Measurements from ENCODE around the gene MCEMP1. TPM values are rescaled to one million over a fixed set of nuclear protein-coding genes. Genes with fewer than 3 reads are reported as not detected.

The MCEMP1 gene
- total and polyA plus RNA-seq, 2 experiments from 2014 or later = not detected

- H3K4me1 ChIP-seq (ENCODE audit: insufficient read depth) = 0 out of 2 replicates have a peak, but pooled peaks cover 4% of the 10 kb centered on the region
- DNase-seq (ENCODE audit: low spot score) = no peak
- no peak overlapping the region for H3K27ac Mint-ChIP-seq
Measured at GRCh38 chr19:7699417-7700401, 22.8 kb downstream of the MCEMP1 start.

DNA sequence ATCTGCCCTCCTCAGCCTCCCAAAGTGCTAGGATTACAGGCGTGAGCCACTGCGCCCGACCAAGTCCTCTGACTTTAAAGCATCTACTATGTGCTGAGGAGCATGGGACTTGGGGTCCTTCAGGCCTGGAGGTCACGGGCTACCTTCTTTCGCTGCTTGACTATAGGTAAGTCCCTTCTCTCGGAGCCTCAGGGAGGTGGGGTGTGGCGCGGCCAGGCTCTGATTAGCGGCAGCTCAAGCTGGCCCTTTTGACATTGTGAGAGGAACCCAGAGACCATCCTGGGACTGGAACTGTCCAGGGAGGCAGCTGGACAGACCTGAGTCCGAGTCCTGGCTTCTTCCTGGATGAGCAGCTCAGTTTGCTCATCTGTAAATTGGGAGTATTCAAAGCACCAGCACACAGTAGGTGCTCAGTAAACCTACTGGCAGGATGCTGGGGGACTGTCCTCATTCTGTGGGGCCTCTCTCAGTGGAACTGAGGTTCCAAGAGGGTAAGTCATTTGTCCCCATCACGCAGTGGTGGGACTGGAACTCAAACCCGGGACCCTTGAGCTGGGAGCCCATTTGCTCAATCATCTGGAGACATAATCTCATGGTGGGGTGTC, 24.3 kb downstream of the MCEMP1 start:
- H3K4me2 ChIP-seq = no peak overlapping the region

More at GRCh38 chr19:7699417-7700401, 22.8 kb downstream of the MCEMP1 start:
- Histone ChIP-seq H3K27ac (ENCODE audit: low read depth) (no peak overlapping the region), H3K4me3 (no peak overlapping the region), H4K20me1 (replicated peaks; ENCODE audit: insufficient read depth) (no peaks in the 10 kb centered on the region), H3K27me3 (ENCODE audit: insufficient read depth) (no peaks in the 10 kb centered on the region), H3K4me2 (no peak overlapping the region), H3K36me3 (ENCODE audit: insufficient read depth) (no peaks in the 10 kb centered on the region), H3K79me2 (replicated peaks; ENCODE audit: insufficient read depth) (no peaks in the 10 kb centered on the region), H3F3A (replicated peaks; ENCODE audit: low read depth) (no peaks in the 10 kb centered on the region), H2AFZ (peak overlapping the region; percentile 84; the same call in 1 of the 2 replicates), H3K9me2 (ENCODE audit: insufficient read depth) (no peaks in the 10 kb centered on the region)
- Mint-ChIP-seq H3K27me3 (ENCODE audit: insufficient read depth, low read depth, poor library complexity) (peaks cover 7% of the 10 kb centered on the region), H3K36me3 (ENCODE audit: low read depth) (no peaks in the 10 kb centered on the region; the same call in 2 of the 3 replicates), H3K4me1 (peaks cover 26% of the 10 kb centered on the region), H3K9me3 (no peaks in the 10 kb centered on the region; the same call in 2 of the 3 replicates), H3K4me3 (no peak overlapping the region)
- no peak for ATAC-seq
- no peak for TF ChIP-seq ZNF331 (CRISPR knock-in tag; IDR thresholded peaks at IDR 0.05; ENCODE audit: low read depth)

GRCh38 chr19:7701654-7702457, 25.0 kb downstream of the MCEMP1 start, which contains the start of gene FCER2:
Gene FCER2 (minus strand): TSS chr19:7702131. CDS start chr19:7699760, 2,371 bp downstream.
- peaks cover 23% of the 10 kb centered on the region for H3K4me1 Mint-ChIP-seq
- no peak within 1 kb of the TSS for H3K27ac ChIP-seq (ENCODE audit: low read depth)
- no peak within 1 kb of the TSS for H3K27ac Mint-ChIP-seq
- no peaks in the 10 kb centered on the region; the same call in 2 of the 3 replicates for H3K9me3 Mint-ChIP-seq
- H3K4me3 ChIP-seq = no peak within 1 kb of the TSS
- H3K9me2 ChIP-seq (ENCODE audit: insufficient read depth) = no peaks in the 10 kb centered on the region
- no peaks in the 10 kb centered on the region for H3F3A ChIP-seq (replicated peaks; ENCODE audit: low read depth)
- no peak within 1 kb of the TSS for H2AFZ ChIP-seq
- H3K79me2 ChIP-seq (replicated peaks; ENCODE audit: insufficient read depth) = no peaks in the 10 kb centered on the region
- ATAC-seq (no peak), DNase-seq (ENCODE audit: low spot score) (no peak)
- no peaks in the 10 kb centered on the region; the same call in 2 of the 3 replicates for H3K36me3 Mint-ChIP-seq (ENCODE audit: low read depth)
- no peaks in the 10 kb centered on the region for H3K36me3 ChIP-seq (ENCODE audit: insufficient read depth)
- H4K20me1 ChIP-seq (replicated peaks; ENCODE audit: insufficient read depth) = no peaks in the 10 kb centered on the region
- no peak within 1 kb of the TSS for H3K4me3 Mint-ChIP-seq
- H3K4me2 ChIP-seq = no peak within 1 kb of the TSS
- no peaks in the 10 kb centered on the region for H3K27me3 ChIP-seq (ENCODE audit: insufficient read depth)
- H3K27me3 Mint-ChIP-seq (ENCODE audit: insufficient read depth, low read depth, poor library complexity) = peaks cover 12% of the 10 kb centered on the region
- H3K4me1 ChIP-seq (ENCODE audit: insufficient read depth) = 0 out of 2 replicates have a peak, but pooled peaks cover 4% of the 10 kb centered on the region
- TF ChIP-seq EZH2 (IDR thresholded peaks at IDR 0.05; ENCODE audit: low read depth, unreplicated experiment) = no peak
- no peak for TF ChIP-seq CTCF (conservative IDR thresholded peaks at IDR 0.05; ENCODE audit: low read depth in 2 of 2)
- TF ChIP-seq EZH2phosphoT487 (IDR thresholded peaks at IDR 0.05; ENCODE audit: unreplicated experiment) = no peak
- TF ChIP-seq, protein P1, sequence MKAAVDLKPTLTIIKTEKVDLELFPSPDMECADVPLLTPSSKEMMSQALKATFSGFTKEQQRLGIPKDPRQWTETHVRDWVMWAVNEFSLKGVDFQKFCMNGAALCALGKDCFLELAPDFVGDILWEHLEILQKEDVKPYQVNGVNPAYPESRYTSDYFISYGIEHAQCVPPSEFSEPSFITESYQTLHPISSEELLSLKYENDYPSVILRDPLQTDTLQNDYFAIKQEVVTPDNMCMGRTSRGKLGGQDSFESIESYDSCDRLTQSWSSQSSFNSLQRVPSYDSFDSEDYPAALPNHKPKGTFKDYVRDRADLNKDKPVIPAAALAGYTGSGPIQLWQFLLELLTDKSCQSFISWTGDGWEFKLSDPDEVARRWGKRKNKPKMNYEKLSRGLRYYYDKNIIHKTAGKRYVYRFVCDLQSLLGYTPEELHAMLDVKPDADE (IDR thresholded peaks at IDR 0.05) = no peak
- no peak for TF ChIP-seq CREB1 (CRISPR knock-in tag; IDR thresholded peaks at IDR 0.05; ENCODE audit: low read depth)
- TF ChIP-seq ZNF114 (CRISPR knock-in tag; IDR thresholded peaks at IDR 0.05) = no peak
- TF ChIP-seq STAT1 (IDR thresholded peaks at IDR 0.05; ENCODE audit: unreplicated experiment) = no peak
- no peak for TF ChIP-seq POLR2AphosphoS5 (IDR thresholded peaks at IDR 0.05; ENCODE audit: low read depth)

More for the DNA sequence above, 24.3 kb downstream of the MCEMP1 start:
- DNase-seq (ENCODE audit: low spot score) (no peak), ATAC-seq (no peak)
- Mint-ChIP-seq H3K27me3 (ENCODE audit: insufficient read depth, low read depth, poor library complexity) (peaks cover 9% of the 10 kb centered on the region), H3K27ac (no peak overlapping the region), H3K36me3 (ENCODE audit: low read depth) (no peaks in the 10 kb centered on the region; the same call in 2 of the 3 replicates), H3K4me1 (peaks cover 26% of the 10 kb centered on the region), H3K9me3 (no peaks in the 10 kb centered on the region; the same call in 2 of the 3 replicates), H3K4me3 (no peak overlapping the region)
- Histone ChIP-seq H3K36me3 (ENCODE audit: insufficient read depth) (no peaks in the 10 kb centered on the region), H3K79me2 (replicated peaks; ENCODE audit: insufficient read depth) (no peaks in the 10 kb centered on the region), H2AFZ (no peak overlapping the region), H3K27ac (ENCODE audit: low read depth) (no peak overlapping the region), H3F3A (replicated peaks; ENCODE audit: low read depth) (no peaks in the 10 kb centered on the region), H3K4me1 (ENCODE audit: insufficient read depth) (0 out of 2 replicates have a peak, but pooled peaks cover 4% of the 10 kb centered on the region), H3K4me3 (no peak overlapping the region), H4K20me1 (replicated peaks; ENCODE audit: insufficient read depth) (no peaks in the 10 kb centered on the region), H3K9me2 (ENCODE audit: insufficient read depth) (no peaks in the 10 kb centered on the region), H3K27me3 (ENCODE audit: insufficient read depth) (no peaks in the 10 kb centered on the region)
- no peak for TF ChIP-seq CREB1 (CRISPR knock-in tag; IDR thresholded peaks at IDR 0.05; ENCODE audit: low read depth)
- no peak for TF ChIP-seq EZH2phosphoT487 (IDR thresholded peaks at IDR 0.05; ENCODE audit: unreplicated experiment)
- no peak for TF ChIP-seq NANOG (IDR thresholded peaks at IDR 0.05; ENCODE audit: borderline replicate concordance)
- TF ChIP-seq POLR2AphosphoS5 (IDR thresholded peaks at IDR 0.05; ENCODE audit: low read depth) = no peak
- no peak for TF ChIP-seq STAT1 (IDR thresholded peaks at IDR 0.05; ENCODE audit: unreplicated experiment)
- TF ChIP-seq ZNF114 (CRISPR knock-in tag; IDR thresholded peaks at IDR 0.05) = no peak

All from GM23338 (cell line).